K562 (cell line): Measurements from ENCODE around the gene ZNF668. TPM values are rescaled to one million over a fixed set of nuclear protein-coding genes. Genes with fewer than 3 reads are reported as not detected.

Source experiments
- DIDO1 ChIP-seq: fragments of 450-650 bp; IDR thresholded peaks from 2 replicates; pipeline ENCODE4 v1.6.1; 2016; ENCODE audit warnings: low read depth, missing biosample characterization, missing genetic modification characterization
- MEIS2 ChIP-seq: fragments of 450-650 bp; IDR thresholded peaks from 2 replicates; pipeline ENCODE4 v1.6.1; 2014; ENCODE audit warnings: mild to moderate bottlenecking; ENCODE audit not compliant: partially characterized antibody
- NCOA4 ChIP-seq: fragments of 450-650 bp; IDR thresholded peaks from 2 replicates; pipeline ENCODE4 v1.6.1; 2018; ENCODE audit warnings: mild to moderate bottlenecking; ENCODE audit not compliant: partially characterized antibody
- PHTF2 ChIP-seq: fragments of 250-450 bp; sonication (Bioruptor Pico); IDR thresholded peaks from 2 replicates; pipeline ENCODE4 v1.5.0; 2021; ENCODE audit warnings: mild to moderate bottlenecking
- TSC22D4 ChIP-seq: fragments of 450-650 bp; IDR thresholded peaks from 2 replicates; pipeline ENCODE4 v1.6.1; 2016; ENCODE audit warnings: missing genetic modification characterization, missing biosample characterization, control low read depth
- ZBED1 ChIP-seq: IDR thresholded peaks from 2 replicates; pipeline ENCODE4 v1.6.1; 2014
- ZBTB7A ChIP-seq: IDR thresholded peaks from 2 replicates; pipeline ENCODE4 v1.6.1; 2011; ENCODE audit warnings: low read depth, mild to moderate bottlenecking, low read length, moderate library complexity, borderline replicate concordance; ENCODE audit not compliant: control insufficient read depth
- polyA plus RNA-seq, 8 experiments: library from polyadenylated mRNA; depleted of rRNA in 4 of 8; stranded (reverse) in 5 of 8; unstranded in 3 of 8; fragments of >200 nt; fragmentation: Nextera tagmentation in 2 of 8; fragmentation: Illumina TruSeq in 1 of 8; extraction: Ambion mirVana in 2 of 8; extraction: Trizol in 1 of 8; gene quantifications; 2 replicates each; pipeline versions ENCODE4 v1.2.1 to v1.2.3, GENCODE V29; 2011 to 2014; ENCODE audit warnings: inconsistent platforms in 1 of 8, missing spikeins in 1 of 8
- total RNA-seq, 7 experiments: library from RNA; depleted of rRNA in 6 of 7; stranded (reverse); fragments of >200 nt in 6 of 7; fragmentation: Illumina TruSeq in 2 of 7; extraction: Trizol in 2 of 7; gene quantifications; 2 replicates each; pipeline versions ENCODE4 v1.2.1 to v1.2.3, GENCODE V29; 2011 to 2021; ENCODE audit warnings: low replicate concordance in 1 of 7
- TF ChIP-seq, protein P1 (sequence below): fragments of 450-650 bp; IDR thresholded peaks from 2 replicates; pipeline ENCODE4 v1.7.1; 2018; ENCODE audit warnings: mild to moderate bottlenecking, low read depth; ENCODE audit not compliant: partially characterized antibody
- TF ChIP-seq, protein P2 (sequence below): fragments of 250-450 bp; sonication (Bioruptor Pico); IDR thresholded peaks from 2 replicates; pipeline ENCODE4 v1.8.0; 2022; ENCODE audit warnings: moderate library complexity, mild to moderate bottlenecking, inconsistent platforms
- TF ChIP-seq, protein P3 (sequence below): fragments of 250-450 bp; sonication (Bioruptor Pico); IDR thresholded peaks from 2 replicates; pipeline ENCODE4 v1.5.0; 2021; ENCODE audit warnings: mild to moderate bottlenecking, borderline replicate concordance
- TF ChIP-seq, protein P4 (sequence below): sonication (generic); formaldehyde crosslinking; IDR thresholded peaks from 2 replicates; pipeline ENCODE4 v1.8.1; 2023; ENCODE audit warnings: mild to moderate bottlenecking, missing genetic modification reagents
- TF ChIP-seq, protein P5 (sequence below): sonication (generic); formaldehyde crosslinking; IDR thresholded peaks from 2 replicates; pipeline ENCODE4 v1.4.0; 2020; ENCODE audit warnings: mild to moderate bottlenecking, missing genetic modification reagents

The ZNF668 gene
- total and polyA plus RNA-seq, 9 of the 15 experiments (the other 6 are each of a cell fraction or from before 2014, with no cell fraction given): 0.04 to 15.3 (median 3.8) TPM; not detected in 1

DNA sequence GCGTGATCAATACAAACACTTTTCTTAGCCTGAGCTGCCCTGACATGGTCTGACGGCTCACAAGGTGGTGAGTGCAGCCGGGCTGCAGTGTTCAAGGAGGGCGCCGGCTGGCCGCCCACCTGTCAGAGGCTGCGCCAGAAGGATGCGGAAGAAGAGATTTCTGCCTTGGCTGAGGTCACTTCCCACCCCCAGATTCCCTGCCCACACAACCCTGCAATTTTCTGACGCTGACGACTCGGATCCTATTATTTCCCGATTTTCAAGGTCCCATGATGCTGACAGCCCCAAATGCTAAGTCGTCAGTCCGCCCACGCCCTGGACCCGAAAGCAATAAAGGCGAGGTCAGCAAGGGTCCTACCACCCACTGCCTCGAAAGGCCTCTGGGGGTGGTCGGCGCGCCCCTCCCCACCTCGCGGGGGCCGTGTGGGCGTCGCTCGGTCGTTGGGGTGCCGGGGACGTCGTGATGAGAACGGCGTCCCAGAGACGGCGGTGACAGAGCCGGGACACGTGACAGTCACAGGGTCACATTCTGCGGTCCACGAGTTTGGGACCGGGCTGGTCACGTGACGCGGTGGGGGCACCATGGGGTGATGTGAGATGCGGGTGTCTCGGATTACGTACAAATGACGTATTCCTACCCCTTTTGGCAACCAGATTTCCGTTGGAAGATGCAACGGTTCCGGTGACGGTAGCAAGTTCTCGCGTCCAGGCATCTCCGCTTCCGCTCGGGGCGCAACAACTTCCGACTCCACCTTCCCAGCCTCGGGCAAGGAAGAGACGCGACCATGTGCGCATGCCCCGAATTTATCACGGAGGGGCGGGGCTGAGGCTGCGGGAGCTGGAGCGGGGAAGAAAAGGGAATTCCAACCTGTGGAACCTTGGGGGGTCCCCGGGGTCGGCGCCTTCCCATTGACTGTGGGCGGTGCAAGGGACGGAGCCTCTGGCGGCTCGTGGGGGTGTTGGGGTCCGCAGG, 41.0 kb downstream of the ZNF668 start, which contains the start of gene STX4 (continued):
- peak; percentile 64 for TF ChIP-seq MEIS2
- TF ChIP-seq, protein P1, sequence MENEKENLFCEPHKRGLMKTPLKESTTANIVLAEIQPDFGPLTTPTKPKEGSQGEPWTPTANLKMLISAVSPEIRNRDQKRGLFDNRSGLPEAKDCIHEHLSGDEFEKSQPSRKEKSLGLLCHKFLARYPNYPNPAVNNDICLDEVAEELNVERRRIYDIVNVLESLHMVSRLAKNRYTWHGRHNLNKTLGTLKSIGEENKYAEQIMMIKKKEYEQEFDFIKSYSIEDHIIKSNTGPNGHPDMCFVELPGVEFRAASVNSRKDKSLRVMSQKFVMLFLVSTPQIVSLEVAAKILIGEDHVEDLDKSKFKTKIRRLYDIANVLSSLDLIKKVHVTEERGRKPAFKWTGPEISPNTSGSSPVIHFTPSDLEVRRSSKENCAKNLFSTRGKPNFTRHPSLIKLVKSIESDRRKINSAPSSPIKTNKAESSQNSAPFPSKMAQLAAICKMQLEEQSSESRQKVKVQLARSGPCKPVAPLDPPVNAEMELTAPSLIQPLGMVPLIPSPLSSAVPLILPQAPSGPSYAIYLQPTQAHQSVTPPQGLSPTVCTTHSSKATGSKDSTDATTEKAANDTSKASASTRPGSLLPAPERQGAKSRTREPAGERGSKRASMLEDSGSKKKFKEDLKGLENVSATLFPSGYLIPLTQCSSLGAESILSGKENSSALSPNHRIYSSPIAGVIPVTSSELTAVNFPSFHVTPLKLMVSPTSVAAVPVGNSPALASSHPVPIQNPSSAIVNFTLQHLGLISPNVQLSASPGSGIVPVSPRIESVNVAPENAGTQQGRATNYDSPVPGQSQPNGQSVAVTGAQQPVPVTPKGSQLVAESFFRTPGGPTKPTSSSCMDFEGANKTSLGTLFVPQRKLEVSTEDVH: peak; percentile 94
- TF ChIP-seq, protein P2, sequence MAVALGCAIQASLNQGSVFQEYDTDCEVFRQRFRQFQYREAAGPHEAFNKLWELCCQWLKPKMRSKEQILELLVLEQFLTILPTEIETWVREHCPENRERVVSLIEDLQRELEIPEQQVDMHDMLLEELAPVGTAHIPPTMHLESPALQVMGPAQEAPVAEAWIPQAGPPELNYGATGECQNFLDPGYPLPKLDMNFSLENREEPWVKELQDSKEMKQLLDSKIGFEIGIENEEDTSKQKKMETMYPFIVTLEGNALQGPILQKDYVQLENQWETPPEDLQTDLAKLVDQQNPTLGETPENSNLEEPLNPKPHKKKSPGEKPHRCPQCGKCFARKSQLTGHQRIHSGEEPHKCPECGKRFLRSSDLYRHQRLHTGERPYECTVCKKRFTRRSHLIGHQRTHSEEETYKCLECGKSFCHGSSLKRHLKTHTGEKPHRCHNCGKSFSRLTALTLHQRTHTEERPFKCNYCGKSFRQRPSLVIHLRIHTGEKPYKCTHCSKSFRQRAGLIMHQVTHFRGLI: 0 out of 2 replicates have a peak, but pooled peaks have one; percentile 35
- TF ChIP-seq, protein P3, sequence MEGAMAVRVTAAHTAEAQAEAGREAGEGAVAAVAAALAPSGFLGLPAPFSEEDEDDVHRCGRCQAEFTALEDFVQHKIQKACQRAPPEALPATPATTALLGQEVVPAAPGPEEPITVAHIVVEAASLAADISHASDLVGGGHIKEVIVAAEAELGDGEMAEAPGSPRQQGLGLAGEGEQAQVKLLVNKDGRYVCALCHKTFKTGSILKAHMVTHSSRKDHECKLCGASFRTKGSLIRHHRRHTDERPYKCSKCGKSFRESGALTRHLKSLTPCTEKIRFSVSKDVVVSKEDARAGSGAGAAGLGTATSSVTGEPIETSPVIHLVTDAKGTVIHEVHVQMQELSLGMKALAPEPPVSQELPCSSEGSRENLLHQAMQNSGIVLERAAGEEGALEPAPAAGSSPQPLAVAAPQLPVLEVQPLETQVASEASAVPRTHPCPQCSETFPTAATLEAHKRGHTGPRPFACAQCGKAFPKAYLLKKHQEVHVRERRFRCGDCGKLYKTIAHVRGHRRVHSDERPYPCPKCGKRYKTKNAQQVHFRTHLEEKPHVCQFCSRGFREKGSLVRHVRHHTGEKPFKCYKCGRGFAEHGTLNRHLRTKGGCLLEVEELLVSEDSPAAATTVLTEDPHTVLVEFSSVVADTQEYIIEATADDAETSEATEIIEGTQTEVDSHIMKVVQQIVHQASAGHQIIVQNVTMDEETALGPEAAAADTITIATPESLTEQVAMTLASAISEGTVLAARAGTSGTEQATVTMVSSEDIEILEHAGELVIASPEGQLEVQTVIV: 0 out of 2 replicates have a peak, but pooled peaks have one; percentile 25
- peak; percentile 62 for TF ChIP-seq DIDO1 (tag)
- TF ChIP-seq ZBTB7A: peak; percentile 82
- TF ChIP-seq TSC22D4 (tag): no peak
- TF ChIP-seq, protein P4, sequence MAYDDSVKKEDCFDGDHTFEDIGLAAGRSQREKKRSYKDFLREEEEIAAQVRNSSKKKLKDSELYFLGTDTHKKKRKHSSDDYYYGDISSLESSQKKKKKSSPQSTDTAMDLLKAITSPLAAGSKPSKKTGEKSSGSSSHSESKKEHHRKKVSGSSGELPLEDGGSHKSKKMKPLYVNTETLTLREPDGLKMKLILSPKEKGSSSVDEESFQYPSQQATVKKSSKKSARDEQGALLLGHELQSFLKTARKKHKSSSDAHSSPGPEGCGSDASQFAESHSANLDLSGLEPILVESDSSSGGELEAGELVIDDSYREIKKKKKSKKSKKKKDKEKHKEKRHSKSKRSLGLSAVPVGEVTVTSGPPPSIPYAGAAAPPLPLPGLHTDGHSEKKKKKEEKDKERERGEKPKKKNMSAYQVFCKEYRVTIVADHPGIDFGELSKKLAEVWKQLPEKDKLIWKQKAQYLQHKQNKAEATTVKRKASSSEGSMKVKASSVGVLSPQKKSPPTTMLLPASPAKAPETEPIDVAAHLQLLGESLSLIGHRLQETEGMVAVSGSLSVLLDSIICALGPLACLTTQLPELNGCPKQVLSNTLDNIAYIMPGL (CRISPR knock-in tag): peak; percentile 91; the same call in 1 of the 2 replicates
- TF ChIP-seq, protein P5, sequence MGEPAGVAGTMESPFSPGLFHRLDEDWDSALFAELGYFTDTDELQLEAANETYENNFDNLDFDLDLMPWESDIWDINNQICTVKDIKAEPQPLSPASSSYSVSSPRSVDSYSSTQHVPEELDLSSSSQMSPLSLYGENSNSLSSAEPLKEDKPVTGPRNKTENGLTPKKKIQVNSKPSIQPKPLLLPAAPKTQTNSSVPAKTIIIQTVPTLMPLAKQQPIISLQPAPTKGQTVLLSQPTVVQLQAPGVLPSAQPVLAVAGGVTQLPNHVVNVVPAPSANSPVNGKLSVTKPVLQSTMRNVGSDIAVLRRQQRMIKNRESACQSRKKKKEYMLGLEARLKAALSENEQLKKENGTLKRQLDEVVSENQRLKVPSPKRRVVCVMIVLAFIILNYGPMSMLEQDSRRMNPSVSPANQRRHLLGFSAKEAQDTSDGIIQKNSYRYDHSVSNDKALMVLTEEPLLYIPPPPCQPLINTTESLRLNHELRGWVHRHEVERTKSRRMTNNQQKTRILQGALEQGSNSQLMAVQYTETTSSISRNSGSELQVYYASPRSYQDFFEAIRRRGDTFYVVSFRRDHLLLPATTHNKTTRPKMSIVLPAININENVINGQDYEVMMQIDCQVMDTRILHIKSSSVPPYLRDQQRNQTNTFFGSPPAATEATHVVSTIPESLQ (CRISPR knock-in tag): peak; percentile 98
- 0 out of 2 replicates have a peak, but pooled peaks have one; percentile 22 for TF ChIP-seq ZBED1
- TF ChIP-seq NCOA4: no peak
- TF ChIP-seq PHTF2 (CRISPR knock-in tag): no peak
